ENCODE data around the gene PRKAR2A. TPM values are rescaled to one million over a fixed set of nuclear protein-coding genes. Genes with fewer than 3 reads are reported as not detected.

The PRKAR2A gene
- total RNA-seq, 1 experiment from 2014 or later, result 85.4 TPM

DNA sequence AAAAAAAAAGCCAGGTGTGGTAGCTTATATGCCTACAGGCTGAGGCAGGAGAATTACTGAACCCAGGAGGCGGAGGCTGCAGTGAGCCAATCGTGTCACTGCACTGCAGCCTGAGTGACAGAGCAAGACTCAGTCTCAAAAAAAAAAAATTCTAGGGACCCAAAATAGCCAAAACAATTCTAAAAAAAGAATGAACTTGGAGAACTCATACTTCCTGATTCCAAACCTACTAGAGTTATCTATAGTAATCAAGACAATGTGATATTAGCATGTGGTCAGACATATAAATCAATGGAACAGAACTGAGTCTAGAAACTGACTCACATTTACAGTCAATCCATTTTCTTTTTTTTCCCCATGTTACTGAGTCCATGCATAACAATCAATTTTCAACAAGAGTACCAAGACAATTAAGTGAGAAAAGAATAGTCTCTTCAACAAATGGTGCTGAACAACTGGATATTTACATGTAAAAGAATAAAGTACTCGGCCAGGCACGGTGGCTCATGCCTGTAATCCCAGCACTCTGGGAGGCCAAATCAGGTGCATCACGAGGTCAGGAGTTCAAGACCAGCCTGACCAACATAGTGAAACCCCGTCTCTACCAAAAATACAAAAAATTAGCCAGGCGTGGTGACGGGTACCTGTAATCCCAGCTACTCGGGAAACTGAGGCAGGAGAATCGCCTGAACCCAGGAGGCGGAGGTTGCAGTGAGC is 11.9 kb downstream of the PRKAR2A start:
- no TSS peak for BruUV-seq (replicated peaks)
- no peaks in the 10 kb centered on the region for H3K4me1 ChIP-seq (ENCODE audit: control insufficient read depth, insufficient read depth, low read length)
- TF ChIP-seq SIN3A (IDR thresholded peaks at IDR 0.05; ENCODE audit: borderline replicate concordance, insufficient read depth, low read depth, low read length) (no peak), TCF7L2 (IDR thresholded peaks at IDR 0.05; ENCODE audit: low read depth, low read length) (no peak), POLR2AphosphoS5 (IDR thresholded peaks at IDR 0.05; ENCODE audit: low read depth, low read length) (no peak)
- TF ChIP-seq, protein P1, sequence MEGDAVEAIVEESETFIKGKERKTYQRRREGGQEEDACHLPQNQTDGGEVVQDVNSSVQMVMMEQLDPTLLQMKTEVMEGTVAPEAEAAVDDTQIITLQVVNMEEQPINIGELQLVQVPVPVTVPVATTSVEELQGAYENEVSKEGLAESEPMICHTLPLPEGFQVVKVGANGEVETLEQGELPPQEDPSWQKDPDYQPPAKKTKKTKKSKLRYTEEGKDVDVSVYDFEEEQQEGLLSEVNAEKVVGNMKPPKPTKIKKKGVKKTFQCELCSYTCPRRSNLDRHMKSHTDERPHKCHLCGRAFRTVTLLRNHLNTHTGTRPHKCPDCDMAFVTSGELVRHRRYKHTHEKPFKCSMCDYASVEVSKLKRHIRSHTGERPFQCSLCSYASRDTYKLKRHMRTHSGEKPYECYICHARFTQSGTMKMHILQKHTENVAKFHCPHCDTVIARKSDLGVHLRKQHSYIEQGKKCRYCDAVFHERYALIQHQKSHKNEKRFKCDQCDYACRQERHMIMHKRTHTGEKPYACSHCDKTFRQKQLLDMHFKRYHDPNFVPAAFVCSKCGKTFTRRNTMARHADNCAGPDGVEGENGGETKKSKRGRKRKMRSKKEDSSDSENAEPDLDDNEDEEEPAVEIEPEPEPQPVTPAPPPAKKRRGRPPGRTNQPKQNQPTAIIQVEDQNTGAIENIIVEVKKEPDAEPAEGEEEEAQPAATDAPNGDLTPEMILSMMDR (IDR thresholded peaks at IDR 0.05), result no peak
- TF ChIP-seq, protein P2, sequence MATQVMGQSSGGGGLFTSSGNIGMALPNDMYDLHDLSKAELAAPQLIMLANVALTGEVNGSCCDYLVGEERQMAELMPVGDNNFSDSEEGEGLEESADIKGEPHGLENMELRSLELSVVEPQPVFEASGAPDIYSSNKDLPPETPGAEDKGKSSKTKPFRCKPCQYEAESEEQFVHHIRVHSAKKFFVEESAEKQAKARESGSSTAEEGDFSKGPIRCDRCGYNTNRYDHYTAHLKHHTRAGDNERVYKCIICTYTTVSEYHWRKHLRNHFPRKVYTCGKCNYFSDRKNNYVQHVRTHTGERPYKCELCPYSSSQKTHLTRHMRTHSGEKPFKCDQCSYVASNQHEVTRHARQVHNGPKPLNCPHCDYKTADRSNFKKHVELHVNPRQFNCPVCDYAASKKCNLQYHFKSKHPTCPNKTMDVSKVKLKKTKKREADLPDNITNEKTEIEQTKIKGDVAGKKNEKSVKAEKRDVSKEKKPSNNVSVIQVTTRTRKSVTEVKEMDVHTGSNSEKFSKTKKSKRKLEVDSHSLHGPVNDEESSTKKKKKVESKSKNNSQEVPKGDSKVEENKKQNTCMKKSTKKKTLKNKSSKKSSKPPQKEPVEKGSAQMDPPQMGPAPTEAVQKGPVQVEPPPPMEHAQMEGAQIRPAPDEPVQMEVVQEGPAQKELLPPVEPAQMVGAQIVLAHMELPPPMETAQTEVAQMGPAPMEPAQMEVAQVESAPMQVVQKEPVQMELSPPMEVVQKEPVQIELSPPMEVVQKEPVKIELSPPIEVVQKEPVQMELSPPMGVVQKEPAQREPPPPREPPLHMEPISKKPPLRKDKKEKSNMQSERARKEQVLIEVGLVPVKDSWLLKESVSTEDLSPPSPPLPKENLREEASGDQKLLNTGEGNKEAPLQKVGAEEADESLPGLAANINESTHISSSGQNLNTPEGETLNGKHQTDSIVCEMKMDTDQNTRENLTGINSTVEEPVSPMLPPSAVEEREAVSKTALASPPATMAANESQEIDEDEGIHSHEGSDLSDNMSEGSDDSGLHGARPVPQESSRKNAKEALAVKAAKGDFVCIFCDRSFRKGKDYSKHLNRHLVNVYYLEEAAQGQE (IDR thresholded peaks at IDR 0.05; ENCODE audit: insufficient read depth in 1 of 2, low read depth in 2 of 2, low read length in 1 of 2), result no peak
- in situ Hi-C loops (cut with HindIII; ENCODE audit: low pct_unique_long_range_greater_than_20kb, low sequenced_read_pairs), result no loop called here
- no peaks in the 10 kb centered on the region for H3K9me3 ChIP-seq (ENCODE audit: control insufficient read depth, insufficient read depth, low read depth, low read length)
- H3K36me3 ChIP-seq (ENCODE audit: control insufficient read depth, insufficient read depth, low read length), result no peaks in the 10 kb centered on the region
- ATAC-seq, result no peak
- H3K27me3 ChIP-seq (ENCODE audit: control insufficient read depth, insufficient read depth, low read length), result no peaks in the 10 kb centered on the region
- ChIA-PET POLR2A (no interaction called here), CTCF (no interaction called here)
- H3K27ac ChIP-seq (ENCODE audit: low read length), result no peak overlapping the region
- DNase-seq (ENCODE audit: low read depth, low spot score), result no peak
- H3K4me3 ChIP-seq (ENCODE audit: low read depth in 2 of 2, low read length in 2 of 2), result no peak overlapping the region
- intact Hi-C loops (cut with micrococcal nuclease; ENCODE audit: unreplicated experiment), result no loop called here

DNA sequence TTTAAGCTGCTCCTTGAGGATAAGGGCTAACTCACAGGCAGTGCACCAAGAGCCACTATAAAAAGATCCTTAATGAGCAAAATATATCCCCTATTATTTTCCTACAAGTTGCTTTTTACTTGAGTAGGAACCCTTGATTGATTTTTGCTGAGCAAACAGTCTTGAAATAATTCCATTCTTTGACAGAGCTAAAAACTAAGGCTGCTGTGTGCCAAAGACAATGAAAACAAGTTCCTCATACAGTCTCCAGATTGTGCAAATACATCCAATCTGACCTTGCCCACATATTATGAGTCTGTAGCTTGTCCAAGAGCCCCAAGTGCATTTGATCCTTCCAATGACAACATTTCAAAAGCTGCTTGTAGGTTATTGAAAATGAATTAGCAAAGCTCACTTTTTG is 15.0 kb downstream of the PRKAR2A start:
- ChIA-PET CTCF (no interaction called here), POLR2A (no interaction called here)
- H3K36me3 ChIP-seq (ENCODE audit: control insufficient read depth, insufficient read depth, low read length), result no peaks in the 10 kb centered on the region
- TF ChIP-seq TCF7L2 (IDR thresholded peaks at IDR 0.05; ENCODE audit: low read depth, low read length) (no peak), POLR2AphosphoS5 (IDR thresholded peaks at IDR 0.05; ENCODE audit: low read depth, low read length) (no peak), SIN3A (IDR thresholded peaks at IDR 0.05; ENCODE audit: borderline replicate concordance, insufficient read depth, low read depth, low read length) (no peak)
- TF ChIP-seq, protein P1 (IDR thresholded peaks at IDR 0.05), result no peak
- TF ChIP-seq, protein P2 (IDR thresholded peaks at IDR 0.05; ENCODE audit: insufficient read depth in 1 of 2, low read depth in 2 of 2, low read length in 1 of 2), result no peak
- BruUV-seq (replicated peaks), result no TSS peak
- H3K27me3 ChIP-seq (ENCODE audit: control insufficient read depth, insufficient read depth, low read length), result no peaks in the 10 kb centered on the region
- ATAC-seq (no peak), DNase-seq (ENCODE audit: low read depth, low spot score) (no peak)
- no peak overlapping the region for H3K4me3 ChIP-seq (ENCODE audit: low read depth in 2 of 2, low read length in 2 of 2)
- no peak overlapping the region for H3K27ac ChIP-seq (ENCODE audit: low read length)
- intact Hi-C loops (cut with micrococcal nuclease; ENCODE audit: unreplicated experiment) (no loop called here), in situ Hi-C loops (cut with HindIII; ENCODE audit: low pct_unique_long_range_greater_than_20kb, low sequenced_read_pairs) (no loop called here)
- no peaks in the 10 kb centered on the region for H3K4me1 ChIP-seq (ENCODE audit: control insufficient read depth, insufficient read depth, low read length)
- no peaks in the 10 kb centered on the region for H3K9me3 ChIP-seq (ENCODE audit: control insufficient read depth, insufficient read depth, low read depth, low read length)

Measured in Panc1 (cell line).